GM18867 (cell line): ENCODE results near the gene TMEM168.
A peak's percentile ranks its signal among the peaks of the same experiment; 100 is the strongest.
"Not testable (repeated sequence)": the region's sequence is repeated elsewhere in the genome, so short reads cannot be mapped to it uniquely, and the experiment has no call there.

Experiments
- ATAC-seq: cut with Tn5 transposase; IDR thresholded peaks from one replicate; pipeline ENCODE4 v1.9.1; 2021; ENCODE audit warnings: mild to moderate bottlenecking, moderate library complexity; ENCODE audit not compliant: unreplicated experiment

TMEM168 gene, protein sequence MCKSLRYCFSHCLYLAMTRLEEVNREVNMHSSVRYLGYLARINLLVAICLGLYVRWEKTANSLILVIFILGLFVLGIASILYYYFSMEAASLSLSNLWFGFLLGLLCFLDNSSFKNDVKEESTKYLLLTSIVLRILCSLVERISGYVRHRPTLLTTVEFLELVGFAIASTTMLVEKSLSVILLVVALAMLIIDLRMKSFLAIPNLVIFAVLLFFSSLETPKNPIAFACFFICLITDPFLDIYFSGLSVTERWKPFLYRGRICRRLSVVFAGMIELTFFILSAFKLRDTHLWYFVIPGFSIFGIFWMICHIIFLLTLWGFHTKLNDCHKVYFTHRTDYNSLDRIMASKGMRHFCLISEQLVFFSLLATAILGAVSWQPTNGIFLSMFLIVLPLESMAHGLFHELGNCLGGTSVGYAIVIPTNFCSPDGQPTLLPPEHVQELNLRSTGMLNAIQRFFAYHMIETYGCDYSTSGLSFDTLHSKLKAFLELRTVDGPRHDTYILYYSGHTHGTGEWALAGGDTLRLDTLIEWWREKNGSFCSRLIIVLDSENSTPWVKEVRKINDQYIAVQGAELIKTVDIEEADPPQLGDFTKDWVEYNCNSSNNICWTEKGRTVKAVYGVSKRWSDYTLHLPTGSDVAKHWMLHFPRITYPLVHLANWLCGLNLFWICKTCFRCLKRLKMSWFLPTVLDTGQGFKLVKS

DNA sequence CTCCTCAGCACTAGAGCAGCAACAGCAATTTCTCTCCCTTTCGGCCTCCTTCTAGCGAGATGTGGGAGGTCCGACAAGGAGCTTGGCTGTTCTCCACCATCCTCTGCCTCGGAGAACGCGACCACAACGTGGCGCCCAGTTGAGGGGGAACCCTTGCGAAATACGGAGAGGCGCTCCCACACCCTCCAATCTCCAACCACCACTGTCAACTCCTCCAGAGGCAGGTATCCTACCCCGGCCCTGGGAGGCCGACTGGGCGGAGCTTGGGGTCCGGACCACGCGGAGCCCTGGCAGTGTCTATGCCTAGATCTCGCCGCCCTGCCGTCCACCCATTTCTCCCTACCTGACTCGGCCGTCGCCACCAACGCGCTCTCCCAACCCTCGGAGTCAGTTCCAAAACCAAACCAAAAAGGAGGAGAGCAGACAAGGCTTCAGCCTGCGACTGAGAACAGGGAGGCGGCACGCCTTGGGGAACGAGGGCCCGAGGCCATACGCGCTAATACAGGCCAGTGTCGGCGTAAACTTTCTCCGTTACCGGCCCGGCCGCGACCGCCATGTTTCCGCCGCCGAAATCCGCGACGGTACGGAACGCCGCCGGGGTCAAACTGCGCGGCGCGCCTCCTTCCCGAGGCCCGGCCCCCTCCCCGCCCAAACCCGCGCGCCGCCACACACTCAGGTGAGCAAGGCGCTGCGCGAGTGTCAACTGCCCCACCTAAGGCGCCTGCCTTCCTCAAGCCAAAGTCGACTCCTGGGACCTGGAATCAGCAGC, at the start of gene TMEM168:
Gene TMEM168 (minus strand): TSS at position 577 of the 769 bp plus-strand sequence. CDS start 5,568 bp downstream, outside the sequence.
- ATAC-seq = peak; percentile 84

DNA sequence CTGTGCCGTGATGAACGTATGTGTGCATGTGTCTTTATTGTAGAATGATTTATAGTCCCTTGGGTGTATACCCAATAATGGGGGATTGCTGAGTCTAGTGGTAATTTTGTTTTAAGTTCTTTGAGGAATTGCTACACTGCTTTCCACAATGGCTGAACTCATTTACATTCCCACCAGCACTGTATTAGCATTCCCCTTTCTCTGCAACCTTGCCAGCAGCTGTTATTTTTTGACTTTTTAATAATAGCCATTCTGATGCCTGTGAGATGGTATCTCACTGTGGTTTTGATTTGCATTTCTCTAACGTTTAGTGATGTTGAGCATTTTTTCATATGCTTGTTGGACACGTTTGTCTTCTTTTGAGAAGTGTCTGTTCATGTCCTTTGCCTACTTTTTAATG, 45.7 kb upstream of the TMEM168 start:
- ATAC-seq = not testable (repeated sequence)

DNA sequence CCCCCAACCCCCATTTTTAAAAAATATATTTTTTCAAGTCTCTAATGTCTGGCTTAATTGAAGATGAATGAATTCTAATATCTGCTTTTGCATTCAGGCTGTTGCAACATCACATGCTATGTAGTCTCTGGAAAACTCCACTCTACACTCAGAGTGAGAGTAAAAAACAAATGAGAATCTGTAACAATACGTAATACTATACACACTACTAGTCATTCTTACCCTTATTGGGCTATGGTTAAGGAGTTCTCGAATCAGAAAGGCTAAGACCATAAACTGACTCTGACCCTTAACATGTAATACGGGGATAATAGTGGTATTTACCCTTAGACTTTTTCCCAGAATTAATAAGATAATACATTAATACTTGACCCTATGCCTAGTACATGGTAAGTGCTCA, 42.9 kb upstream of the TMEM168 start:
- no peak for ATAC-seq

DNA sequence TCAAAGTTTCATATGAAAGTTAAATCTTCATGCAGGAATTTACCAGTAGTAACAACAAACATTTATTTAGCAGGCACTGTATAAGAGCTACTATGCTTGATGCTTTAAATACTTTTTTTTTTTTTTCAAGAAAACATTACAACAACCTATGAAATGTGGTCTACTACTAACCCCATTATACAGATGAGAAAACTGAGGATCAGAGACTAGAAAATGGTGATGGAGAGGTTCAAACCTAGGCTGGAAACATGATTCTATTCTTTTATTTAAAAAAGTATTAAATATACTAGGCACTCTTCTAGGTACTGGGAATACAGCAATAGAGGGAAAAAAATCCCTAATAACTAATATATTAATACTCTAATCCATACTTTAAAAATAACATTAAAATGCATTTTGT, 40.6 kb upstream of the TMEM168 start:
- no peak for ATAC-seq

DNA sequence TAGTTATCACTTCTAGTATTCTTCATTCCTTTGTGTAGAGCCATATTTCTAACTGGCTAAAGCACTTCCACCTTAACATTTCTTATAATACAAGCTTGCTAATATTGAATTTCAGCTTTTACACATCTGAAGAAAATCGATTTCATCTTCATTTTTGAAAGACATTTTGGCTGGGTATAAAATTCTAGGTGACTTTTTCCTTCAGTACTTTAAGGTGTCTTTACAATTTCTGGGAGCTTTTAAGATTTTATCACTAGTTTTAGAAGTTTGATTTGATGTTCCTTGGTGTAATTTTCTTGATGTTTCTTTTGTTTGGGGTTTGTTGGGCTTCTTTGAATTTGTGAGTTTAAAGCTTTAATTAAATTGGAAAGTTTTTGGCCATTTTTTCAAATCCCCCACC, 38.5 kb upstream of the TMEM168 start:
- ATAC-seq = no peak

DNA sequence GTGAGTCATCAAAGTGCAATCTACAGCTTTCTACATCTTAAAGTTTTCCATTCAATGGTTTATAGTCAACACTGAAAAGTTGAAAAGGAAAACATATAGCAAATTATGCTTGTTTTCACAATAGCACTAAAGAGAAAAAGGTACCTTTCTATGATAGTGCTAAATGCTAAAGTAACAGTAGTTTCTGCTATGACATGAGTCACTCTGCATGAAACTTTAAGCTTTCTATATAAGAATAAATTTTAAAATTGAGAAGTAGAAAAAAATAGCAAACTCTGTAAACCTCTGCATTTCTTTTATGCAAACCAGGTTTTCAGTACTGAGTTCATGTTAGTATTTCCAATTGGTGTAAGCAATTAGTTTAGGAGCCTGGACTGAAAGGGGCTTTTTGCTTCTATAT, 31.2 kb upstream of the TMEM168 start:
- ATAC-seq = peak; percentile 62

DNA sequence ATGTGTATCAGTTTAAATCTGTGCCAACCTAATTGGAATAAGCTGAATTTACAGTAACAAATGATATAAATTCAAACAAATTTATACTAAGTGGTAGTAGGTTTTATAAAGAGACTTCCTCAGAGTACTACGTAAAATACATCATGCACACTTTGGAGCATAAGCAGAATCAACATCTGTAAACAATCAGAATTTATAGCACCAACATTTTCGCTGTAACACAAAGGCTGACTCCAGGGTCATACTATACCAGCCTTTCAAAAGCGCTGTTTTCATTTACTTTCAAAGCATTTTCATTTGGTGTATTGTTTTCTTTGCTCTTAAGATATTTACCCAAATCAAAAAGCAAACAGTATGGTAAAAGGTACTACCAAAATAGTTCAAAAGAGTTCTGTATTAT, 29.3 kb upstream of the TMEM168 start:
- no peak for ATAC-seq

DNA sequence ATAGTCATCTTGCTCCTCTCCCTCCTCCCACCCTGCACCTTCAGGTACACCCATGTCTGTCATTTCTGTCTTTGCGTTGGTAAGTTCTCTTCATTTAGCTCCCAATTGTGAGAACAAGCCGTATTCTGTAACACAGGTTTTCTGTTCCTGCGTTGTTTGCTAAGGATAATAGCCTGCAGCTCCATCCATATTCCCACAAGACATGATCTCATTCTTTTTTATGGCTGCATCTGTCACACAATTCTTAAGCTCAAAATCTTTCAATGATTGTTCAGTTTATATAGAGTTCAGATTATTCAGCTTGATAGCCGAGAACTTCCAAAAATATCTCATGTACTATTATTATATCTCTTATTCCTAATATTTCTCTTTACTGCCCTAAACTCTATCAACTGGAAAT, 16.0 kb upstream of the TMEM168 start:
- no peak for ATAC-seq

DNA sequence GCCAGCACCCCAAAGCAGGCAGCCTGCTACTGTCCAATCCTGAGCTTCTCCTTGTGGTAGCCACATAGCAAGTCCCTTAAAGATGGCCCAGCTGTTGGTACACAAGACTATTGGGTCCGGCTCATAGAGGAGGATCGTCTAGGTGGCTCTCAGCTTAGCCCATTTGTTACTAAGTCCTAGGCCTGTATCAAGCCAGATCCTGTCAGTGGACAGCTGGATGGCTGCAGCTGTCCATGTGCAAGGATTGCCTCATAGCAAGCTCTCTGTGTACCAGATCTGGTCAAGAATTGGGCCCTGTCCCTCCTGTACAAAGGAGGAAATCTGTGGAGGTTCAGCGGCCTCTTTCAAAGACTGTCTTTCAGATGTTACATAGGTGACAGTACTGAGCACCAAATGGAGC, 12.2 kb upstream of the TMEM168 start:
- no peak for ATAC-seq

DNA sequence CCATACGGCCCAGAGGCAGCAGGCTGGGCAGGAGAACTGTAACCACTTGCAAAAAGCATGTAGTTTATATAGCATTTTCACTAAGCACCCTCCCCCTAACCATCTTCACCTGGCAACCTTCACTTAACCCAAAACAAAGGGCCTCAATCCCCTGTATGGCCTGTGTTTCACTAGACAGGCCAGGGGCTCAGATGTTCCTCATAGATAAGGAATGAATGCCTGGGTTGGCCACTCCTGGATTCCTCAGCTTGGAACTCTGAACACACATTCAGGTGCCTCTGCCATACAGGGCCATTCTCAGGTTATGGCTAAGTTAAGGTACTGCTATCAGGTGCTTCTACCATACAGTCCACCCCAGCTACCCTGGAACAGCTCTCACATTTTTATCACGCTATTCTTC, 10.3 kb upstream of the TMEM168 start:
- no peak for ATAC-seq

DNA sequence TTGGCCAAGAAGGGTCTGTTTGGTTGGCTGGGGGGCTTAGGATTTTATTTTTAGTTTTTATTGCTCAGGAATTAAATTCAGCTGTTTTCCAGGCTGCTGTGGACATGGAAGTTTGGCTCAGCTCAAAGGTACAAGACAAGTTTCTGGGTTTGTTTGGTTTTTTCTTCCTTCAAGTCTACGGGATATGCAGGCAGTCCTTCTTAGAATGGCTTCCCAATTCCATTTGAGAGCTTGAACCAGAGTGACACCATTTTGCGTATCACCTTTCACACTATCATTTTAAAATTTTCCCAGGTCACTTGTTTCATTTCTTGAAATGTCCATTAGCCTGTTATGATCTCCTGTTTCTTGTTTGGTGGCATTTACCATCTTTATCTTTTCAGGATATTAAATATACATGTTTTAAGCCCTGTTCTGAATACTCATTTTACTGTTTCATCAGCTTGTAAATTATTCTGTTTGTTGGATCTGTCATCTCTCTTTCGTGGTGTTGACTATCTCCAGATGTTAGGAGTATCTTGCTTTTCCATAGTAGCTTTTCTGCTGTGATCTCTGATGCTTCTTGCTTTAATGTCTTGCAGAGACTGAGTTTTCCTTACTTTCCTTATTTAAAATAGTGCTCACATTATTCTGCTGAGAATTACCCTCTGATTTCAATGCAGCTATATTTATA, 9.4 kb upstream of the TMEM168 start:
- ATAC-seq = no peak

DNA sequence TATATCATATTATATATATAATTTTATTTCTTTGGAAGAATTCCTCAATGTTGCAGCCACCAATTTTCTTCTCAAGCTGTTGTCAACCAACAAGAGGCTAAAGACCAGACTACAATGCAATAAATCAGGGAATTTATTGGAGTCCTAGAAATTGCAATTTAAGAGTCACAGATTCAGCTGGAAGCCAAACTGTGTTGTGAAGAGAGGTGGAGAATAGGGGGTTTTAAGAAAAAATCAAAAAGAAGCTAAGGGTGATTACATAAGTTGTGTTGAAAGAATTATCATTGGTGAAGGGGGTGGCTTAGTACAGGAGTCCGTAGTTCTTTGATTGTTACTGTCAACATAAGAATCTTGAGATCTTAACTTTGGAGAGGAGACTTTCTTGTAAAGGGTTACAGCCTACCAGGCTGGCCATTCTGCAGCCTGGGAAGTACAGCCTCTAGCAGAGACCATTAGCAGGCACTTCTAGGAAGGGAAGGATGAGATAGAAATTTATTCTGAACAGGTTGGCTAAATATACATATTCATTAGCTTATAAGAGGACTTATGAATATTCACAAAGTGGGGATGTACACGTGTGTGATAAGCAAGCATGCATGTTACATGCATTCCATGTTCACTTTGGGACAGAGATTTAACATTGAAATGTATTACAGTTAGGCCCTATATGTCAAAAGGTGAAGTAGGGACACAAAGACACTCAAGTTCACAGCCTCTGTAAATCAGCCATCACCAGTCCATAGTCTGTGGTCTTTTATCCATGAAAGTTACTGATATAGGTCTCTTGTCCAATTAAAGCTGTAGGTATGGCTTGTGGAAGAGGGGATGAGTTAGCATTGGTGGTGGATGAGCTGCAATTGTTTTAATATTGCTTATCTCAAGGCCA, 8.3 kb upstream of the TMEM168 start:
- no peak for ATAC-seq

DNA sequence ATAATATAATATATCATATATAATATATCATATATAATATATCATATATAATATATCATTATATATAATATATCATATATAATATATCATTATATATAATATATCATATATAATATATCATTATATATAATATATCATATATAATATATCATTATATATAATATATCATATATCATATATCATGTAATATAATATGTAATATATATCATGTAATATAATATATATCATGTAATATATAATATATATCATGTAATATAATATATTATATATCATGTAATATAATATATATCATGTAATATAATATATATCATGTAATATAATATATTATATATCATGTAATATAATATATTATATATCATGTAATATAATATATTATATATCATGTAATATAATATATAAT, 6.4 kb upstream of the TMEM168 start:
- ATAC-seq = not testable (repeated sequence)

DNA sequence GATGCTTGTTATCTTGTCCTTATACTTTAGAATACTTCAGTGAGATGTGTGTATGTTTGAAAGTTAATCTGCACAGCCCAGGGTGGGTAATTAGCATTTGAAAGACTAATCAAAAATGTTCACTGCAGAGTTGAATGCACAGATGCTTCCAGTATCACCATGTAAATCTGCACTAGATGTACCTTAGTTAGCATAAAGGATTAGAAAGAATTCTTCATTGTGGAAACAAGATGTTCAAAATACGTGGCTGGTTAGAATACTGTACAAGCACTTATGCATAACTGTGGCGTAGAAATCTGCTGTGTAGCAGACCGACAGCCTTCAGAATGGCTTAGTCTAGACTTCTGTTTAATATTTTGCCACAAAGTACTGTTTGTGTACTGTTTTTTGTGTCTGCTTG, 2.2 kb upstream of the TMEM168 start:
- no peak for ATAC-seq

DNA sequence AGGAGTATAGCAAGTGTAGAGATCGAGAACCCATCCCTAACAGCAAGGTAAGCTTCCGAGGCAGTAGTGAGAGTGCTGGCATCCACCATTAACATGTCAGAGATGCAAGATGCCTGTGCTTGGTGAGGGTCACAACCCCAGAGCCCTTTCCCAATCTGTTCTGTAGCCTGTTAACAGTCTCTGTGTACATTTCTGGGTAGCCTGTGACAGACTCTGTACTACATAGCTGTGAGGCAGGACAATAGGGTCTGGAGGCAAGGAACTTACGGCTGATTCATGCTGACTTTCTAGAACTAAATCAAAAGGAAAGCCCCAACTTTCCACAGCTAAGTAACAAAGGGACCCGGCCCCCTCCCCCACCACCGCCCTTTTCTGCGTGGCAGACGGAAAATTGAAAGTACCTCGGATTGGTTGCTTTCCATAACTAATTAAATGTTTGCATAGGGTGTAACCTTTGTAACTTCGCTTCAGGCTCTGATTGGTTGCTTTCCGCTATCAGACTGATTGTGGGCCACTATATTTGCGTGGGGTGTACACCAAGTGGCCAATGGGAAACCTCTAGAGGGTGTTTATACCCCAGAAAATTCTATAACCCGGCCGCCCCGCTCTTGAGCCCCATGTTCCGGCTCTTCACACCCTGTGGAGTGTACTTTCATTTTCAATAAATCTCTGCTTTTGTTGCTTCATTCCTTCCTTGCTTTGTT, 1.4 kb upstream of the TMEM168 start:
- ATAC-seq = no peak

DNA sequence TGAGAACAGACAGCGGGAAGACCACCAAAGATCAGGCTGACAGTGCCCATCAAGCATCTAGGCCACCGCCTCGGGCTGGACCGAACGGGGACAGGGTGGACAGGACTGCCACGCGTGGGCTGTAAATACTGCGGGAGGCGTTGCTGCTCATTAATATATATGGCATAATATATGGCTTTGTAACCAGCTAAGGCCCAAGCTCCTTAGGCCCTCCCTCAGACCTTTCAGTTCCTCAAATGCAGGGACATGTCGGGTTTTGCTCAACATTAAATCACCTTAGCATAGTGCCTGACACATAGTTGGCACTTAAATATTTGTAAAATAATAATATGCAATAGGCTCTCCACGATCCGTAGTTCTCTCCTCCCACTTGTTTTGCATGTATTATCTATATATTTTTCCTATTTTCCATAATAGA, 402 bp upstream of the TMEM168 start:
- peak; percentile 66 for ATAC-seq

DNA sequence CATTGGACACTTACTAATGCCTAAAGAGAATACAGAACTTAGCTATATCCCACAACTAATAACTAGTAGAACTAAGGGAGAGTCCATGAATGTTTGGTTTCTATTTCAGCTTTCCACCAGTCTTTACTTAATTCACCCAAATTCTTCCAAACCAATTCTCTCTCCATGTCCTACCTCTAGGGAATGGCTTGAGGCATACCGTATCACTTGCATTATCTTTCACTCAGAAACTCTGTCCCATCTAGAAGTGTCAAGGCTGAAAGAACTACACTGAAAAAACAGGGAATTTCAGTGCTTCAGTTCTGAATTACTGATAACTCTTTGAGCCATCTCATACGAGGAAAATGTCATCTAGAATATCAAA, 758 bp downstream of the TMEM168 start:
- ATAC-seq = no peak

DNA sequence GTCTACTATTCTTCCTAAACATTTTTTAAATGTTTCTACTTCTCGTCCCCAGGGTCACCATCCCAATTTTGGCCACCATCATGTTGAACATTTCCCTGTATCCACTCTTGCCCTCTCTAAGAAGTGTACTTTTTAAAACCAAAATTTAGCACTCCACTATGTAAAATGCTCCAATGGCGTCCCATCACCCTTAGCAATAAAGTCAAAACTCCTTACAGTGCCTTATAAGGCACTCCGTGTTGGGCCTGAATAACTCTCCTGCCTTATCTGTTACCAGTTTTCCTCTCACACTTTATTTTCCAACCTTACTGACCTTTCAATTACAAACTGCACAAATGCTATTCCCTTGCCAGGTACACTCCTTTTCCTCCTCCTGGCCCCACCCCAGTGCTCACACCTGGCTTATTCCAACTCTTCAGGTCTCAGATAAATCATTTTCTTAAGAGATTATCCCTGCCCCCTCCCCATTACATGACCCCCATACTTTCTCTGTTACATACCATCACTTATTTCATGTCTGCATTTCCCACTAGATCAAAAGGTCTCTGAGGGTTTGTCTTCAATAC, 1.3 kb downstream of the TMEM168 start:
- ATAC-seq = no peak

DNA sequence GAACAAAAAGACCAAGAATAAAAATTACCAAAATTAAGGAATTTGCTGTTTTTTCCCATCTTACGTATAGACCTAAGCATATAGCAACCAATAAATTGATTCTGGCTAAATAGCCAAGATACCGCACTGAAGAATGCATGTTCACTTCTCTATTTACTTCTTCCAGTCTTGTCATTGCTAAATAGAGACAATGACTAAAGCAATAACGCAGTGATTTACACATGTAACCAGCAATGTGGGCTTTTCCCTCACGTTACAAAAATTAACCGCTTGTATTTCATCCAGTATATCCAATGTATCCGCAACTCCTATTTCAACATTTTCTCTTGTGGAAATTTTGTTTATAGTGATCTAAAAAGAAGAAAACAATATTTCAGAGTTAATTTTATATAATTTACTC, 5.6 kb downstream of the TMEM168 start:
- ATAC-seq = no peak
